Measurements from ENCODE around the gene PPP1R36.
"Not testable (repeated sequence)": the region's sequence is repeated elsewhere in the genome, so short reads cannot be mapped to it uniquely, and the experiment has no call there.

PPP1R36 gene

GRCh38 chr14:64614166-64614565 lies 64.4 kb downstream of the PPP1R36 start:
- no peak for TF ChIP-seq CTCF (IDR thresholded peaks at IDR 0.05; ENCODE audit: low read depth, low read length)

GRCh38 chr14:64614805-64615391 lies 65.1 kb downstream of the PPP1R36 start:
- no peak overlapping the region for H3K4me3 ChIP-seq (ENCODE audit: low read depth, low read length)
- TF ChIP-seq CTCF (IDR thresholded peaks at IDR 0.05; ENCODE audit: low read depth, low read length), result no peak

More at GRCh38 chr14:64614166-64614565, 64.4 kb downstream of the PPP1R36 start:
- no peak overlapping the region for H3K4me3 ChIP-seq (ENCODE audit: low read depth, low read length)

- not testable (repeated sequence) for H3K4me3 ChIP-seq (ENCODE audit: low read depth, low read length)
Measured at GRCh38 chr14:64617872-64618408, 68.2 kb downstream of the PPP1R36 start.

- H3K4me3 ChIP-seq (ENCODE audit: low read depth, low read length), result no peak overlapping the region
- TF ChIP-seq CTCF (IDR thresholded peaks at IDR 0.05; ENCODE audit: low read depth, low read length), result no peak
Measured at GRCh38 chr14:64620910-64621309, 71.1 kb downstream of the PPP1R36 start.

GRCh38 chr14:64623554-64624165 lies 73.9 kb downstream of the PPP1R36 start:
- no peak overlapping the region for H3K4me3 ChIP-seq (ENCODE audit: low read depth, low read length)
- no peak for TF ChIP-seq CTCF (IDR thresholded peaks at IDR 0.05; ENCODE audit: low read depth, low read length)

- TF ChIP-seq CTCF (IDR thresholded peaks at IDR 0.05; ENCODE audit: low read depth, low read length), result no peak
- no peak overlapping the region for H3K4me3 ChIP-seq (ENCODE audit: low read depth, low read length)
Measured at GRCh38 chr14:64625386-64626232, 75.8 kb downstream of the PPP1R36 start.

- no peak overlapping the region for H3K4me3 ChIP-seq (ENCODE audit: low read depth, low read length)
- no peak for TF ChIP-seq CTCF (IDR thresholded peaks at IDR 0.05; ENCODE audit: low read depth, low read length)
Measured at GRCh38 chr14:64628940-64629408, 79.2 kb downstream of the PPP1R36 start.
